Vagina (tissue), 2 donors: ENCODE measurements around the gene TCF23.

Experiments used
- POLR2A ChIP-seq, 2 donors: fragments of 450-650 bp; IDR thresholded peaks; one replicate each; pipeline ENCODE4 v1.6.1; 2017; ENCODE audit warnings: antibody characterized with exemption in 2 of 2, mild to moderate bottlenecking in 2 of 2, moderate library complexity in 2 of 2
- TF ChIP-seq, protein P1 (sequence below), 3 experiments: fragments of 450-650 bp in 2 of 3; fragments of 200-600 bp in 1 of 3; sonication (generic) in 1 of 3; IDR thresholded peaks; one replicate each; pipeline ENCODE4 v1.5.1; 2017 to 2019; ENCODE audit warnings: antibody characterized with exemption in 3 of 3, mild to moderate bottlenecking in 2 of 3, moderate library complexity in 2 of 3

DNA sequence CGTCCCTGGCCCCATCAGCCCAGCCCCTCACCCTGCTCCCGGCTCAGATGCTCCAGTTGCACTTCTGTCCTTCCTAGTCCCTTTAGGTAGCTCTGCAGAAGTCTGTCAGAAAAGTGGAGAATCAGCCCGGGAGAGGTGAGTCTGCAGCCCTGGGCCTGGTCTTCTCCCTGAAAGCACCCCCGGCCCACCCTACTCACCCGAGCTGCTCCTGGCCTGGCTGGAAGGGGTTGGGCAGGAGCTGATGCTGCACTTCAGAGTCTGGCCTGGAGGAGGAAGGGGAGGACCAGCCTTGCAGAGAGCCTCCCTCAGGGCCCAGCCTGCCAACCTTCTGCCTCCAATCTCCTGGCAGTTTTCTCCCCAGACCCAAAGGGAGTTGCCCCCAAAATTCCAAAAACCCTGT, 46.5 kb upstream of the TCF23 start:
- TF ChIP-seq, protein P1, sequence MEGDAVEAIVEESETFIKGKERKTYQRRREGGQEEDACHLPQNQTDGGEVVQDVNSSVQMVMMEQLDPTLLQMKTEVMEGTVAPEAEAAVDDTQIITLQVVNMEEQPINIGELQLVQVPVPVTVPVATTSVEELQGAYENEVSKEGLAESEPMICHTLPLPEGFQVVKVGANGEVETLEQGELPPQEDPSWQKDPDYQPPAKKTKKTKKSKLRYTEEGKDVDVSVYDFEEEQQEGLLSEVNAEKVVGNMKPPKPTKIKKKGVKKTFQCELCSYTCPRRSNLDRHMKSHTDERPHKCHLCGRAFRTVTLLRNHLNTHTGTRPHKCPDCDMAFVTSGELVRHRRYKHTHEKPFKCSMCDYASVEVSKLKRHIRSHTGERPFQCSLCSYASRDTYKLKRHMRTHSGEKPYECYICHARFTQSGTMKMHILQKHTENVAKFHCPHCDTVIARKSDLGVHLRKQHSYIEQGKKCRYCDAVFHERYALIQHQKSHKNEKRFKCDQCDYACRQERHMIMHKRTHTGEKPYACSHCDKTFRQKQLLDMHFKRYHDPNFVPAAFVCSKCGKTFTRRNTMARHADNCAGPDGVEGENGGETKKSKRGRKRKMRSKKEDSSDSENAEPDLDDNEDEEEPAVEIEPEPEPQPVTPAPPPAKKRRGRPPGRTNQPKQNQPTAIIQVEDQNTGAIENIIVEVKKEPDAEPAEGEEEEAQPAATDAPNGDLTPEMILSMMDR (IDR thresholded peaks at IDR 0.05): no peak
- TF ChIP-seq POLR2A (IDR thresholded peaks at IDR 0.05): no peak
